GM20000 (cell line): ENCODE measurements around the gene LHPP.

Experiments
- DNase-seq: peaks from one replicate; pipeline ENCODE4 v3.0.0; 2012; ENCODE audit warnings: low spot score
- CTCF ChIP-seq: IDR thresholded peaks from 2 replicates; pipeline ENCODE4 v1.5.1; 2012; ENCODE audit warnings: mild to moderate bottlenecking, control low read depth; ENCODE audit errors: extremely low read depth, missing control alignments

Gene LHPP

GRCh38 chr10:124504711-124505110, 43.1 kb downstream of the LHPP start:
- DNase-seq = no peak
- no peak for TF ChIP-seq CTCF

GRCh38 chr10:124505279-124505678, 43.7 kb downstream of the LHPP start:
- no peak for DNase-seq

GRCh38 chr10:124508070-124508667, 46.5 kb downstream of the LHPP start:
- TF ChIP-seq CTCF = no peak
- no peak for DNase-seq

More at GRCh38 chr10:124505279-124505678, 43.7 kb downstream of the LHPP start:
- TF ChIP-seq CTCF = no peak

GRCh38 chr10:124508907-124509454, 47.4 kb downstream of the LHPP start:
- DNase-seq = no peak
- TF ChIP-seq CTCF = no peak

GRCh38 chr10:124509880-124510632, 48.4 kb downstream of the LHPP start:
- no peak for TF ChIP-seq CTCF
- DNase-seq = no peak

GRCh38 chr10:124510759-124511158, 49.1 kb downstream of the LHPP start:
- TF ChIP-seq CTCF = no peak
- no peak for DNase-seq
